ENCODE measurements around the gene PROM1. TPM values are rescaled to one million over a fixed set of nuclear protein-coding genes. Genes with fewer than 3 reads are reported as not detected.

The PROM1 gene
- total RNA-seq, 1 donor = 264 TPM

DNA sequence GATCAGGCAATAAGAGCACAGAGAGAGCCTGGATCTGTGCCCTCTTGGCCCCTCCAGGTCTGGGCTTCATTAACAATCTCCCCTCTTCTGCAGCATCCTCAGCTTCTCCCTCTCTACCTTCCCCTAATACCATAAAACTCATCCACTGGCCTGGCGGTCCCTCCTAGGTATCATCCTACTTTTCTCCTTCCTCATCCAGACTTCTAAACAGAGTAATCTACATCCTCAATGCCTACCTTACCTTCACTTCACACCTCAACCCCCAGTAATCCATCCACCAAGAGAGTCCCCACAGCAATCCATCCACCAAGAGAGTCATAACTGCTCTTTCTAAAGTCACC, 162.3 kb downstream of the PROM1 start:
- DNase-seq (ENCODE audit: low read depth in 2 of 3, low spot score in 2 of 3) = no peak

GRCh38 chr4:15920723-15921591, 162.9 kb downstream of the PROM1 start:
- DNase-seq (ENCODE audit: low read depth in 2 of 3, low spot score in 2 of 3) = no peak

DNA sequence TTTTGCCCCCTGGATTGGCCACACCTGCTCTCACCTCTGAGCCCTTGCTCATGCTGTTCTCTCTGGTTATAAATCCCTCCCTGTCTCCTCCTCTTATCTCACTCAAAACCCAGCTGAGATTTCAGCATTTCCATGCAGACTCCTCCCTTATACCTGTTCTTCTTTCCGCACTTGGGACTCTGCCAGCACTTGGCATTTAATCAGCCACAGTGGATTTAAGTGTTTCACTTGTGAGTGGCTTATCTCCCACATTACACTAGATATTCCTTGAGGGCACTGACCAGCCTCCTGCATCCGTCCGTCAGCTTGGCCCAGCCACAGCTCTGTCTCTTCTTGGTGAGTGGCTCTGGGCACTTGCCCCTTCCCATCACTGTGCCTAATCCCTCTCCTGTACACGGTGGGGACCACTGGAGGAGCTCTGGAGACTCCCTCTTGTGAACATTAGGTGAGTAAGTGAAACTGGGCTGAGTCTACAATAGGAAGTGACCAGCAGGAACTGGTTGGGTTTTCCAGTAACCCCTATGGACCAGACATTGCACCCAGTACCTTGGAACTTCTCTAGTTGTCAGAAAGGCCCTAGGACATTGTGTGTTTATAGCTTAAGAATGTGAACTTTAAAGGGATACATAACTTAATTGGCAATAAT, 165.2 kb downstream of the PROM1 start:
- DNase-seq (ENCODE audit: low read depth in 2 of 3, low spot score in 2 of 3) = no peak

Other genes with a start within 250 kb of the PROM1 start
- gene FGFBP1, start 145.3 kb downstream of the PROM1 start, total RNA-seq = not detected
- 1.6 TPM for gene FGFBP2, start 120.8 kb downstream of the PROM1 start, total RNA-seq
- 51.7 TPM for gene TAPT1, start 142.4 kb upstream of the PROM1 start, total RNA-seq

Measured in hematopoietic multipotent progenitor cell (in vitro differentiated cells).